Smooth muscle cell (in vitro differentiated cells): Measurements from ENCODE around the gene PSRC1. TPM values are rescaled to one million over a fixed set of nuclear protein-coding genes. Genes with fewer than 3 reads are reported as not detected.
A peak's percentile ranks its signal among the peaks of the same experiment; 100 is the strongest.

Experiments used
- DNase-seq: peaks from one replicate; lab custom pipeline; 2025; ENCODE audit not compliant: unreplicated experiment; lab: John Stamatoyannopoulos, UW
- H2AFZ ChIP-seq: fragments of 200-600 bp; sonication (generic); 2 replicates; pipeline ENCODE4 v1.6.0; 2016; ENCODE audit warnings: antibody characterized with exemption, low read depth, mild to moderate bottlenecking
- H3F3A ChIP-seq: fragments of 200-600 bp; sonication (generic); 2 replicates; pipeline ENCODE4 v1.6.0; 2017; ENCODE audit warnings: antibody characterized with exemption, low read depth
- H3K27ac ChIP-seq: fragments of 200-600 bp; sonication (generic); 2 replicates; pipeline ENCODE4 v1.5.1; 2016; ENCODE audit warnings: low read depth, mild to moderate bottlenecking
- H3K27me3 ChIP-seq: fragments of 200-600 bp; sonication (generic); 2 replicates; pipeline ENCODE4 v1.6.1; 2016; ENCODE audit warnings: low read depth, mild to moderate bottlenecking
- H3K36me3 ChIP-seq: fragments of 200-600 bp; sonication (generic); 2 replicates; pipeline ENCODE4 v1.5.1; 2016; ENCODE audit warnings: low read depth
- H3K4me1 ChIP-seq: fragments of 200-600 bp; sonication (generic); 2 replicates; pipeline ENCODE4 v1.5.1; 2016; ENCODE audit warnings: low read depth
- H3K4me2 ChIP-seq: fragments of 200-600 bp; sonication (generic); 2 replicates; pipeline ENCODE4 v1.6.0; 2016; ENCODE audit warnings: mild to moderate bottlenecking
- H3K4me3 ChIP-seq: fragments of 200-600 bp; sonication (generic); 2 replicates; pipeline ENCODE4 v1.5.1; 2016; ENCODE audit warnings: mild to moderate bottlenecking
- H3K79me2 ChIP-seq: fragments of 200-600 bp; sonication (generic); 2 replicates; pipeline ENCODE4 v1.6.0; 2016; ENCODE audit warnings: low read depth, mild to moderate bottlenecking
- H3K9ac ChIP-seq: fragments of 200-600 bp; sonication (generic); 2 replicates; pipeline ENCODE4 v1.6.0; 2016; ENCODE audit warnings: low read depth
- H3K9me3 ChIP-seq: fragments of 200-600 bp; sonication (generic); replicated peaks from 2 replicates; pipeline ENCODE4 v1.5.1; 2016; ENCODE audit warnings: low read depth
- H4K20me1 ChIP-seq: fragments of 200-600 bp; sonication (generic); 2 replicates; pipeline ENCODE4 v1.6.0; 2016; ENCODE audit warnings: low read depth
- CTCF ChIP-seq: fragments of 200-600 bp; sonication (generic); IDR thresholded peaks from 2 replicates; pipeline ENCODE4 v1.5.1; 2017; ENCODE audit warnings: borderline replicate concordance, mild to moderate bottlenecking, antibody characterized with exemption; ENCODE audit not compliant: insufficient read depth, poor library complexity, severe bottlenecking
- WGBS: methylation state at CpG from one replicate; pipeline ENCODE4 v1.1.7; 2016; ENCODE audit warnings: low lambda C conversion rate; 5-methylcytosine and 5-hydroxymethylcytosine counted together
- polyA plus RNA-seq: library from polyadenylated mRNA; unstranded; fragments of >200 nt; fragmentation: Nextera tagmentation; extraction: Ambion mirVana; gene quantifications from 2 replicates; pipeline ENCODE4 v1.2.1, GENCODE V29; 2016
- total RNA-seq: library from RNA; depleted of rRNA; stranded (reverse); fragments of >200 nt; gene quantifications from 2 replicates; pipeline ENCODE4 v1.2.3, GENCODE V29; 2014

The PSRC1 gene
- total and polyA plus RNA-seq, 2 experiments from 2014 or later = 5.5 to 10.8 TPM

- Histone ChIP-seq H3K4me2 (peak overlapping the region; percentile 86), H3K79me2 (peaks cover 15% of the 10 kb centered on the region), H3K27me3 (no peaks in the 10 kb centered on the region), H3K9ac (no peak overlapping the region), H4K20me1 (no peaks in the 10 kb centered on the region), H3F3A (no peaks in the 10 kb centered on the region), H3K36me3 (no peaks in the 10 kb centered on the region), H3K4me1 (no peaks in the 10 kb centered on the region), H3K4me3 (peak overlapping the region; percentile 81), H2AFZ (peak overlapping the region; percentile 76), H3K9me3 (no peaks in the 10 kb centered on the region), H3K27ac (no peak overlapping the region)
- DNase-seq = no peak
- WGBS = 80% methylated on average over 28 of the region's 28 CpGs
- TF ChIP-seq CTCF = no peak
Observed at GRCh38 chr1:109281680-109282496, 1.1 kb downstream of the PSRC1 start.

- H4K20me1 ChIP-seq = no peaks in the 10 kb centered on the region
- no peaks in the 10 kb centered on the region for H3K36me3 ChIP-seq
- peaks cover 15% of the 10 kb centered on the region for H3K79me2 ChIP-seq
- H3K4me2 ChIP-seq = no peak overlapping the region
- 95% methylated on average over 11 of the region's 12 CpGs for WGBS
- TF ChIP-seq CTCF = no peak
- H3K27me3 ChIP-seq = no peaks in the 10 kb centered on the region
- no peak overlapping the region for H3K9ac ChIP-seq
- no peaks in the 10 kb centered on the region for H3K4me1 ChIP-seq
- peaks cover 3% of the 10 kb centered on the region for H3F3A ChIP-seq
- no peak for DNase-seq
- H3K9me3 ChIP-seq = no peaks in the 10 kb centered on the region
- H3K4me3 ChIP-seq = no peak overlapping the region
- no peak overlapping the region for H3K27ac ChIP-seq
- no peak overlapping the region for H2AFZ ChIP-seq
Observed at GRCh38 chr1:109280862-109281261, 2.1 kb downstream of the PSRC1 start.

GRCh38 chr1:109279615-109280278, 3.2 kb downstream of the PSRC1 start:
- no peaks in the 10 kb centered on the region for H3K27me3 ChIP-seq
- DNase-seq = no peak
- no peak overlapping the region for H3K4me2 ChIP-seq
- H3K4me3 ChIP-seq = no peak overlapping the region
- peaks cover 11% of the 10 kb centered on the region for H3F3A ChIP-seq
- TF ChIP-seq CTCF = no peak
- 94% methylated on average over 5 of the region's 5 CpGs for WGBS
- H2AFZ ChIP-seq = no peak overlapping the region
- H3K9ac ChIP-seq = no peak overlapping the region
- no peaks in the 10 kb centered on the region for H3K36me3 ChIP-seq
- peaks cover 9% of the 10 kb centered on the region for H3K4me1 ChIP-seq
- H3K79me2 ChIP-seq = peaks cover 15% of the 10 kb centered on the region
- no peak overlapping the region for H3K27ac ChIP-seq
- H4K20me1 ChIP-seq = no peaks in the 10 kb centered on the region
- H3K9me3 ChIP-seq = no peaks in the 10 kb centered on the region
